Gastroesophageal sphincter (tissue), 3 donors: ENCODE results near the gene BRCA1.

Experiments
- CTCF ChIP-seq, 4 experiments: fragments of 200-600 bp in 2 of 4; fragments of 450-650 bp in 2 of 4; sonication (generic) in 1 of 4; IDR thresholded peaks; one replicate each; pipeline ENCODE4 v1.5.1; 2017 to 2019; ENCODE audit warnings: antibody characterized with exemption in 4 of 4, mild to moderate bottlenecking in 2 of 4, moderate library complexity in 2 of 4
- POLR2A ChIP-seq, 2 donors: fragments of 450-650 bp; IDR thresholded peaks; one replicate each; pipeline ENCODE4 v1.6.1; 2017; ENCODE audit warnings: antibody characterized with exemption in 2 of 2, mild to moderate bottlenecking in 2 of 2, moderate library complexity in 1 of 2

- TF ChIP-seq CTCF (IDR thresholded peaks at IDR 0.05): no peak
- no peak for TF ChIP-seq POLR2A (IDR thresholded peaks at IDR 0.05)
Measured at GRCh38 chr17:43140396-43141332, 15.5 kb upstream of the BRCA1 start.
